H1 (cell line): ENCODE data around the gene PREX1. TPM values are rescaled to one million over a fixed set of nuclear protein-coding genes. Genes with fewer than 3 reads are reported as not detected.
A peak's percentile ranks its signal among the peaks of the same experiment; 100 is the strongest.

Experiments
- CTCF ChIA-PET: fragments of 300-600 bp; sonication (Branson Sonifier 250); formaldehyde crosslinking; loops from one replicate; lab custom pipeline; 2021; ENCODE audit not compliant: partially characterized antibody; lab: Charles Lee
- POLR2A ChIA-PET: fragments of 300-600 bp; sonication (Branson Sonifier 250); formaldehyde crosslinking; loops from one replicate; lab custom pipeline; 2021; ENCODE audit warnings: inconsistent platforms; ENCODE audit not compliant: partially characterized antibody; lab: Charles Lee
- DNase-seq, 2 experiments: peaks; one replicate each; pipeline versions ENCODE4 v3.0.0 to v3.0.0-alpha.2; 2010 to 2022; ENCODE audit warnings: low spot score in 2 of 2, low read depth in 1 of 2, mixed read lengths in 1 of 2
- FAIRE-seq: peaks from 2 replicates; lab custom pipeline; 2011; peaks lifted over from hg19 to GRCh38; lab: Jason Lieb, UNC
- H2AFZ ChIP-seq: 2 replicates; pipeline ENCODE4 v1.8.1; 2012; ENCODE audit warnings: low read length, inconsistent platforms
- H2AK5ac ChIP-seq: 2 replicates; pipeline ENCODE4 v1.6.1; 2013; ENCODE audit warnings: low read depth, low read length
- H2BK120ac ChIP-seq: replicated peaks from 2 replicates; pipeline ENCODE3; 2013; ENCODE audit warnings: low read depth, low read length, inconsistent platforms
- H2BK12ac ChIP-seq: 2 replicates; pipeline ENCODE4 v1.6.1; 2013; ENCODE audit warnings: low read depth, low read length
- H2BK15ac ChIP-seq: 2 replicates; pipeline ENCODE4 v1.6.1; 2013; ENCODE audit warnings: low read length
- H2BK20ac ChIP-seq: 2 replicates; pipeline ENCODE4 v1.6.1; 2013; ENCODE audit warnings: low read length
- H2BK5ac ChIP-seq: 2 replicates; pipeline ENCODE4 v1.6.1; 2013; ENCODE audit warnings: low read depth, low read length
- H3K14ac ChIP-seq: 2 replicates; pipeline ENCODE4 v1.6.1; 2013; ENCODE audit warnings: inconsistent platforms; ENCODE audit not compliant: insufficient read length
- H3K18ac ChIP-seq: 2 replicates; pipeline ENCODE4 v1.6.1; 2013; ENCODE audit warnings: low read length; ENCODE audit errors: extremely low read depth
- H3K23ac ChIP-seq: 2 replicates; pipeline ENCODE4 v1.6.1; 2013; ENCODE audit warnings: inconsistent platforms; ENCODE audit not compliant: insufficient read length
- H3K23me2 ChIP-seq: 2 replicates; pipeline ENCODE4 v1.6.1; 2013; ENCODE audit warnings: low read depth, low read length
- H3K27ac ChIP-seq: 2 replicates; pipeline ENCODE4 v1.6.1; 2011; ENCODE audit warnings: low read depth, low read length, inconsistent platforms
- H3K27me3 ChIP-seq, 4 experiments: replicated peaks in 1 of 4; 1 replicate in 1 of 4; 2 replicates in 3 of 4; pipeline versions ENCODE4 v1.6.1 to v1.8.1; 2011 to 2013; ENCODE audit warnings: low read length in 3 of 4, mild to moderate bottlenecking in 3 of 4, inconsistent platforms in 2 of 4, mixed read lengths in 2 of 4, moderate library complexity in 1 of 4; ENCODE audit not compliant: control insufficient read depth in 3 of 4, insufficient read depth in 3 of 4; ENCODE audit errors: extremely low read depth in 1 of 4
- H3K36me3 ChIP-seq, 4 experiments: 2 replicates each; pipeline versions ENCODE4 v1.6.1 to v1.8.1; 2011 to 2013; ENCODE audit warnings: mild to moderate bottlenecking in 4 of 4, low read length in 3 of 4, moderate library complexity in 2 of 4, control low read depth in 1 of 4, inconsistent platforms in 1 of 4; ENCODE audit not compliant: insufficient read depth in 4 of 4, control insufficient read depth in 2 of 4
- H3K4ac ChIP-seq: replicated peaks from 2 replicates; pipeline ENCODE3; 2013; ENCODE audit warnings: low read length, low read depth, mixed read lengths, inconsistent platforms; ENCODE audit not compliant: insufficient read length
- H3K4me1 ChIP-seq, 4 experiments: replicated peaks in 1 of 4; 1 replicate in 1 of 4; 2 replicates in 3 of 4; pipeline versions ENCODE4 v1.6.1 to v1.8.1; 2011 to 2013; ENCODE audit warnings: low read length in 3 of 4, inconsistent platforms in 2 of 4, mixed read lengths in 1 of 4; ENCODE audit not compliant: insufficient read depth in 4 of 4, control insufficient read depth in 3 of 4
- H3K4me2 ChIP-seq, 2 experiments: 2 replicates each; pipeline versions ENCODE4 v1.6.1 to v1.8.1; 2011 to 2013; ENCODE audit warnings: low read depth in 2 of 2, low read length in 2 of 2, control low read depth in 1 of 2, inconsistent platforms in 1 of 2, mild to moderate bottlenecking in 1 of 2; ENCODE audit not compliant: insufficient read depth in 1 of 2
- H3K4me3 ChIP-seq, 4 experiments: fragments of 200-600, 300-600 bp in 1 of 4; sonication (generic), shearing (Covaris generic), sonication (Bioruptor Twin) in 1 of 4; 2 replicates each; pipeline versions ENCODE4 v1.5.1 to v1.8.1; 2011 to 2016; ENCODE audit warnings: low read length in 4 of 4, low read depth in 3 of 4, control low read depth in 2 of 4, inconsistent platforms in 2 of 4, mild to moderate bottlenecking in 2 of 4, mixed read lengths in 1 of 4, moderate library complexity in 1 of 4; ENCODE audit not compliant: insufficient read depth in 2 of 4; ENCODE audit errors: extremely low read depth in 1 of 4
- H3K56ac ChIP-seq: replicated peaks from 2 replicates; pipeline ENCODE3; 2013; ENCODE audit warnings: low read depth, mild to moderate bottlenecking, mixed read lengths, low read length, inconsistent platforms; ENCODE audit not compliant: insufficient read length
- H3K79me1 ChIP-seq: 2 replicates; pipeline ENCODE4 v1.6.1; 2013; ENCODE audit warnings: low read depth, low read length, control low read depth
- H3K79me2 ChIP-seq, 2 experiments: 2 replicates each; pipeline versions ENCODE4 v1.6.1 to v1.8.1; 2012 to 2013; ENCODE audit warnings: low read length in 2 of 2, mild to moderate bottlenecking in 2 of 2, inconsistent platforms in 1 of 2; ENCODE audit not compliant: insufficient read depth in 2 of 2, control insufficient read depth in 1 of 2
- H3K9ac ChIP-seq, 4 experiments: replicated peaks in 1 of 4; 1 replicate in 1 of 4; 2 replicates in 3 of 4; pipeline versions ENCODE4 v1.6.1 to v1.8.1; 2011 to 2013; ENCODE audit warnings: low read depth in 3 of 4, low read length in 3 of 4, control low read depth in 2 of 4, mild to moderate bottlenecking in 2 of 4, moderate library complexity in 2 of 4, inconsistent platforms in 1 of 4; ENCODE audit errors: extremely low read depth in 1 of 4
- H3K9me3 ChIP-seq, 2 experiments: 2 replicates each; pipeline versions ENCODE4 v1.6.1 to v1.8.1; 2012 to 2013; ENCODE audit warnings: mild to moderate bottlenecking in 2 of 2, moderate library complexity in 2 of 2, control low read depth in 1 of 2, inconsistent platforms in 1 of 2, low read depth in 1 of 2, low read length in 1 of 2, mixed read lengths in 1 of 2; ENCODE audit not compliant: insufficient read depth in 2 of 2
- H4K20me1 ChIP-seq, 2 experiments: replicated peaks in 1 of 2; 2 replicates each; pipeline versions ENCODE3 to v1.8.1; 2011 to 2013; ENCODE audit warnings: inconsistent platforms in 2 of 2, low read length in 2 of 2, mild to moderate bottlenecking in 1 of 2; ENCODE audit not compliant: insufficient read depth in 2 of 2, control insufficient read depth in 1 of 2
- H4K5ac ChIP-seq: 2 replicates; pipeline ENCODE4 v1.6.1; 2013; ENCODE audit warnings: low read length, low read depth, mixed read lengths, inconsistent platforms; ENCODE audit not compliant: insufficient read length
- H4K8ac ChIP-seq: 2 replicates; pipeline ENCODE4 v1.8.0; 2013; ENCODE audit warnings: mild to moderate bottlenecking, moderate library complexity, low read length, inconsistent platforms; ENCODE audit not compliant: insufficient read depth; ENCODE audit errors: extremely low read depth
- H4K91ac ChIP-seq: replicated peaks from 2 replicates; pipeline ENCODE3; 2013; ENCODE audit warnings: low read length, mixed read lengths, inconsistent platforms; ENCODE audit not compliant: insufficient read length
- CBX5 ChIP-seq: fragments of 300-800, 300-1000 bp; sonication (generic); IDR thresholded peaks from 2 replicates; pipeline ENCODE4 v1.7.1; 2016; ENCODE audit warnings: antibody characterized with exemption, low read length, low read depth
- HDAC6 ChIP-seq: IDR thresholded peaks from one replicate; pipeline ENCODE4 v1.7.1; 2012; ENCODE audit warnings: low read depth, mild to moderate bottlenecking, inconsistent platforms, low read length, moderate library complexity
- KDM1A ChIP-seq: fragments of 200-600, 300-600 bp; sonication (generic); IDR thresholded peaks from 2 replicates; pipeline ENCODE4 v1.7.1; 2016; ENCODE audit warnings: mild to moderate bottlenecking, low read length, borderline replicate concordance
- NRF1 ChIP-seq: IDR thresholded peaks from 2 replicates; pipeline ENCODE4 v1.6.1; 2011; ENCODE audit warnings: mild to moderate bottlenecking, low read depth, low read length, improper control_type of control experiment
- SRF ChIP-seq: IDR thresholded peaks from 2 replicates; pipeline ENCODE4 v1.6.1; 2011; ENCODE audit warnings: mild to moderate bottlenecking, low read depth, low read length, moderate library complexity
- USF2 ChIP-seq: IDR thresholded peaks from 2 replicates; pipeline ENCODE4 v1.6.1; 2011; ENCODE audit warnings: low read length, improper control_type of control experiment
- WGBS, 2 experiments: shearing (Covaris generic) in 1 of 2; methylation state at CpG; one replicate each; pipeline versions ENCODE4 v1.1.6 to v1.1.7; 2013 to 2015; ENCODE audit warnings: low lambda C conversion rate in 2 of 2, mixed read lengths in 2 of 2, inconsistent platforms in 1 of 2, low coverage in 1 of 2, missing lambda C conversion rate in 1 of 2; ENCODE audit not compliant: insufficient replicate concordance in 2 of 2, insufficient coverage in 1 of 2, insufficient read length in 1 of 2; ENCODE audit errors: extremely low coverage in 1 of 2, missing lambda C conversion rate in 1 of 2; 5-methylcytosine and 5-hydroxymethylcytosine counted together
- polyA plus RNA-seq, 7 experiments: library from polyadenylated mRNA; depleted of rRNA in 3 of 7; stranded (reverse) in 5 of 7; unstranded in 2 of 7; fragments of >200 nt in 5 of 7; fragments of 200-250 nt in 2 of 7; gene quantifications; 1 replicate in 5 of 7; 2 replicates in 1 of 7; 4 replicates in 1 of 7; pipeline versions ENCODE4 v1.2.1 to v1.2.3, GENCODE V29; 2011 to 2013; ENCODE audit warnings: missing spikeins in 2 of 7, mixed read lengths in 2 of 7
- total RNA-seq: library from RNA; stranded (reverse); fragmentation: NEBNext Ultra II Directional; extraction: Animal tissue kit (Norgen Biotek cat#: 25700); gene quantifications from 2 replicates; pipeline ENCODE4 v1.2.1, GENCODE V29; 2021

PREX1 gene
- total and polyA plus RNA-seq, 2 of the 8 experiments (the other 6 are each of a cell fraction or from before 2014, with no cell fraction given), result 10.7 to 12.8 TPM

GRCh38 chr20:48845721-48846306 lies 18.0 kb upstream of the PREX1 start:
- no peak overlapping the region for H3K14ac ChIP-seq
- no peak overlapping the region for H3K18ac ChIP-seq
- 0 out of 7 replicates have a peak, but pooled peaks cover 0 to 2% (median 0%) of the 10 kb centered on the region in 4 experiments for H3K27me3 ChIP-seq
- H2BK5ac ChIP-seq, result no peak overlapping the region
- H3K4ac ChIP-seq, result no peak overlapping the region
- CTCF ChIA-PET, result interaction anchor here (0.6 to 2.0 kb wide), 4 partner anchors 19 to 443 kb away, joined by 3 to 6 read pairs (median 4); partner anchors contain the start of gene PREX1
- POLR2A ChIA-PET, result interaction anchor here (2.3 kb wide), 1 partner anchor 17 kb away, joined by 9 read pairs; no protein-coding TSS in a partner anchor
- no peaks in the 10 kb centered on the region for H3K9me3 ChIP-seq
- no peaks in the 10 kb centered on the region for H3K79me2 ChIP-seq
- no peak overlapping the region for H2AFZ ChIP-seq
- no peaks in the 10 kb centered on the region for H3K79me1 ChIP-seq
- no peak overlapping the region for H4K5ac ChIP-seq
- H3K23me2 ChIP-seq, result no peaks in the 10 kb centered on the region
- no peak overlapping the region for H2BK12ac ChIP-seq
- H4K91ac ChIP-seq, result no peak overlapping the region
- no peak overlapping the region for H2BK120ac ChIP-seq
- no peak overlapping the region for H3K4me3 ChIP-seq
- peaks cover 0 to 11% (median under 1%) of the 10 kb centered on the region in 4 experiments; a peak in 4 of 7 replicates for H3K4me1 ChIP-seq
- H3K4me2 ChIP-seq, result no peak overlapping the region
- H2BK20ac ChIP-seq, result no peak overlapping the region
- no peak overlapping the region for H3K9ac ChIP-seq
- FAIRE-seq (no peak), DNase-seq (no peak)
- H2AK5ac ChIP-seq, result no peak overlapping the region
- no peak overlapping the region for H3K27ac ChIP-seq
- WGBS, 2 experiments, result 87% methylated on average over 7 of the region's 7 CpGs; no CpG with 5 or more reads in 1 of the 2 experiments
- H2BK15ac ChIP-seq, result no peak overlapping the region
- H4K8ac ChIP-seq, result no peak overlapping the region
- H3K56ac ChIP-seq, result no peak overlapping the region
- TF ChIP-seq NRF1, result no peak
- TF ChIP-seq CBX5, result no peak
- no peak for TF ChIP-seq SRF
- TF ChIP-seq HDAC6, result no peak
- no peak for TF ChIP-seq USF2
- TF ChIP-seq KDM1A, result peak; percentile 57; the same call in 1 of the 2 replicates
- TF ChIP-seq, all 59 proteins: peak for 1
- Histone ChIP-seq H4K20me1 (no peaks in the 10 kb centered on the region), H3K36me3 (no peaks in the 10 kb centered on the region), H3K23ac (no peak overlapping the region)
